Stimulated activated CD4-positive, alpha-beta T cell treated with anti-CD3 and anti-CD28 coated beads, Interleukin-15, amount 100 ng/mL, for 24 hours (primary cell): ENCODE data around the gene ZRSR2.

Experiments
- DNase-seq: peaks from one replicate; pipeline ENCODE4 v3.0.0-alpha.2; 2020

ZRSR2 gene

DNA sequence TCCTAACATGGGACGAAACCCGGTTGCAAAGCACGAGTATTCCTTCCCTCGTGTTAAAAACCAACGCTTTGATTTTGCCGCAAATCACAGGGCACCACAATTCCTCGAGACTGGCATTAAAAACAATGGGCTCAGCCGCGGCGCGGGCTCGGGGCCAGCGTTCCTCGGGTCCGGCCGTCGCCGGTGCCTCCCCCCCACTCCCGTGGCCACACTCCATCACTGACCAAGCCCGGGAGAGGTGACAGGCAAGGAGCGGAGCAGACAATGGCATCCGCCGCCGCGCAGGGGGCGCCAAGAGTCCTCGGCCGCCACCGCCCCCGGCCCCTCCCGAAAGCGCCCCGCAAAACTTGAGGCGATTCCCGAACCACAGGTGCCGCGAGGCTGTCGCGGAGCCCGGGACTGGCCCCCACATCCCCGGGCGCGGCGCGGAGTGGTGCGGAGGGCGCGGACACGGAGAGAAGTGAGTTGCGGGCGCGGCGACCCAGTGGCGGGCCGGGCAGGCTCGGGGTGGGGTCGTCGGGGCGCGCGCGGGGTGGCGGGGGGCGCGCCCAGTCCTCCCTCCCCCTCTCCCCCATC lies 63.9 kb downstream of the ZRSR2 start:
- peak; percentile 39 for DNase-seq

DNA sequence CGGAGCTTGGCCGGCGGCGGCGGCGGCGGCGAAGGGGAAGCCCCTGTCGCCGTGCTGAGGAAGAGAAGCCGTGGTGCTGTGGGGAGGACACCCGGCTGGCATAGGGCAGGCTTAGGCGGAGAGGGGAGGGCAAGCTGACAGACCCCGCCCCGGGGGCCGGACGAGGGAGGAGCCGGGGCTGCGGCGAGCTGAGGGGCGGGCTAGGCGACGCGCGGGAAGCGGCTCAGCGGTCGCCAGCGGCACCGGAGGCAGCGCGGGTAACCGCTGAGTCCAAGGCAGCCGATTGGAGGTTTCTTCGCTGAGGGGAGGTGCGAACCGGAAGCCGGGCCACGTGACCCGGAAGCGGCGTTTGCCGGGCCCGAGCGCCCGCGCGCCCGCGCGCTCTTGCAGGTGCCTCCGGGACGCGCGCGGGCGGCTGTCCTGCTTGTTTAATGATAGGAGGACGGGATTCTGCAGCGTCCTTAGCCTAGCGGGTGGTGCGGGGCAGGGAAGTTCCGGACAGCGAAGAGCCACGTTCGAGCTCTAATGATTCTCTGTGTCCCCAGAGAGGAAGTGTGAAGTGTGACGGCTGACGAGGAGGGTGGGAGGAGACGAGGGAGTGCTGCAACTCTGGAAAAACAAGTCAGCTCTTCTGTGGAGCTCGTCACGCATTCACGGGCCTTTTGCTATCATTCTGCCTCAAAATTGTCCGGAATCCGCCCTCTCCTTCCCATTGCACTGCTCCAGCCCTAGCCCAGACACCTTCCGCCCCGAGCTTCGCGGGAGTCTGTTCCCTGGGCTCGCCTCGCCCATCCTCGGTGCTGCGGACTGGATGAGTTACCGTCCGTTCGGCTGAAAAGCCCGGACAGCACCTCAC lies 64.7 kb downstream of the ZRSR2 start, which contains the start of gene AP1S2:
AP1S2 (minus strand) TSS at position 102 of the 856 bp plus-strand sequence. CDS start 2,289 bp downstream, outside the sequence.
- DNase-seq, result peak; percentile 89

DNA sequence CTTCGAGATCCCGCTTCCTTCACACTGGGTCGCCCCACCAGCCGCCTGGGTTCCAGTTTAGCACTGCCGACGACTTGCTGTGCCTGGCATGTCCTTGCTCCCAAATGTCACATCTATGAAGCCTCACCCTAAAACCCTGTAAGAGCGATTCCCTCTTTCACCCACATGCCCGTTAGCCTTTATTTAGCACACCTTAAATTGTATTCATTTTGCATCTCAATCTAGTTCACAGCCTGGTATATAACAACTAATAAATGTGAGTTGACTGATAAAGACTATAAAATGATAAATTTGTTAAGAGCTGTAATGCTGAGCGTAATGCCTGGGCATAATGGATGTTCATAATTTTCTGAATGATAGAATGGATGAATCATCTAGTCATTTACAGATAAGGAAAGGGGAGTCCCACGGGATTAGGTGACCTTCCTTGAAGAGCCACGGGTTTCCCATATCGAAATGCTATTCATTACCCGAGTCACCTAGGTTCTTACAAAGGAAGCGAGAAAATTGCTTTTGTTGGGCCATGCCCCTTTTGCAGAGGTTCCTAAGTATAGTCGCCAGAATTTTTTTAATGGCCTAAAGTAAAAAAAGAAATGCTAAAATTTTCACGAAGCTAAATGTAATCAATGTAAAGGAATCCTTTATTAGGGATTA lies 65.4 kb downstream of the ZRSR2 start:
- DNase-seq, result no peak

DNA sequence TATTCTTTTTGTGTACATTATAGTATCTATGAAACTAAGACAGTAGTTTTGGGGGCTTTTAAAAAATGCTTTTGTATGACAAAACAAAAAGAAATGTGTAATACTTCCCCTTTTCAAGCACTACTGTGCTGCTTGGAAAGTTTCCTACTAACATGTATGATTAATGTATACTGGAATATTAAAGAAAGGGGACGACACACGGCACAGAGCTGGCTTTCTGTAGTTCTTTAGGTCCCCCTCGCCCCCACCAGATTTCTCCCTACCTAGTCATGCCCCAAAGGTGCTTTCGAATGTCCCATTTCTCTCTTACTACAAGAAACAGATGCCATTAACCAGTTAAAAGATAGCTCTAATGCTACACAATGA lies 65.9 kb downstream of the ZRSR2 start:
- DNase-seq, result no peak

DNA sequence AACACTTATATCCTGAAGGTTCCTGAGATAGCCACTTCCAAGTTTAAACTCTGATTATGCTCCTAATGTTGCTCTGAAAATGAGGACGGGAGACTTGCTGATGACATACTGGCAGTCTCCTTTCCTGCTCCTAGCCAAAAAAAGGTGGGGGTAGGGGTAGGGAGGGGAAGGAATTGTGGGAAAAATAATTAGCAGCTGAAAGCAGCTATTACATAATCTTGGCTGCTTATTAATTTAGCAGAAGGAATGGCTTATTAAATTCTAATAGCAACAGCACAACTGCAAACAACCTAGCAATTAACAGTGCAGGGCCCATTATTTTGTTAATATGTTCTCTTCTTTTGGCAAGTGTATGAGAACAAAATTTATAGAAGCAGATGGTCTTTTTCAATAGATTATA lies 66.4 kb downstream of the ZRSR2 start:
- no peak for DNase-seq

DNA sequence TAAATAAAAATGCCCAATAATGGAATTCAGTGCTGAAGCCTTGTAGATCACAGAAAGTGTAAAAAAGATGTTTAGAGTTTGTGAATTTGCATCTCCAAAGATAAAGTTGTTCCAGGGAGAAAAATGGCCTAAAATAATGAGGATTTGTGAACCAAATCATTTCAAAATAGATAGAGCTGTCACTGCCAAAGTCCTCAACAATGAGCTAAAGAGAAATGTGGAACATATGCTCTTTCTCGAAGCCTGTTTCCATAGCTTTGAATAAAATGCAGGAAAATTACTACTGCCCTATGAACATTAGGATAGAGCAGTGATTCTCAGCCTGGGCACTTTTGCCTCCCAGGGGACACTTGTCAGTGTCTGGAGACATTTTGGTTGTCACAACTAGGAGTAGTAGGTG lies 67.8 kb downstream of the ZRSR2 start:
- no peak for DNase-seq

- no peak for DNase-seq
Observed at GRCh38 chrX:15860921-15861320, 70.6 kb downstream of the ZRSR2 start.

DNA sequence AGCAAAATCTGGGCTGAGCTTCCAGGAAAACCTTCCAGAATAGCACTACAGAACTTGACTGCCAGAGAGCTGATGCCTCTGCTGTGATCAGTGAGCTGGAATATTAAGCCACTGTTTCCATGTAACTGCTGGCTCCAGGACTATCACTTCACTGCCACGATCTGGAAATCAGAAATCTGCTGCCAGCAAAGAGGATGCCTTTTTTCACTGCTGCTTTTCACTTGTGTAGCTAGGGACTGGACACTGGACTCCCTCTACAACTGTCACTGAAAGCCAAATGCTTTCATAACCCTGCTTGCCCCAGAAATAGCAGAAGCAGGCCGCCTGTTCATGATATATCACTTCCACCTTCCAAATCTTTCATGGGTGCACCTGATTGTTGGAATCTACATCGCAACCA lies 73.7 kb downstream of the ZRSR2 start:
- DNase-seq, result no peak

DNA sequence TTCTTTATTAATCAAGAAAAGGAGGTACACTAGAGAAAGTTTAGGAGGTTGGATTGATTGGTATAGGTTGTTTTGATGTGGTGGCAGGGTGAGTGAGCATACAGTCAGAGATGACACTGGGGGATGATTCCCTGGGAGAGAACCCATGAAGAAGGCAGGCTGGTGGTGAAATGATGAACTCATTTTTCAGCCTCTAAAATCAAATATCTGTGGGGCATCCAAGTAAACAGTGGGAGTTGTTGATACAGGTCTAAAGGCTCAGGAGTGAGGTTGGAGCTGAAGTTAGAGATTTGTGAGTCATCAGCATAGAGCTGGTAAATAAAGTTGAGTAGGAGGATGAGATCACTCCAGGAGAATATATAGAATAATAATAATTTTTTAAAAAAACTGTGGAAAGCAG lies 74.3 kb downstream of the ZRSR2 start:
- DNase-seq, result no peak

- DNase-seq, result no peak
Observed at GRCh38 chrX:15866147-15866546, 75.9 kb downstream of the ZRSR2 start.

- DNase-seq, result no peak
Observed at GRCh38 chrX:15869695-15870094, 79.4 kb downstream of the ZRSR2 start.

DNA sequence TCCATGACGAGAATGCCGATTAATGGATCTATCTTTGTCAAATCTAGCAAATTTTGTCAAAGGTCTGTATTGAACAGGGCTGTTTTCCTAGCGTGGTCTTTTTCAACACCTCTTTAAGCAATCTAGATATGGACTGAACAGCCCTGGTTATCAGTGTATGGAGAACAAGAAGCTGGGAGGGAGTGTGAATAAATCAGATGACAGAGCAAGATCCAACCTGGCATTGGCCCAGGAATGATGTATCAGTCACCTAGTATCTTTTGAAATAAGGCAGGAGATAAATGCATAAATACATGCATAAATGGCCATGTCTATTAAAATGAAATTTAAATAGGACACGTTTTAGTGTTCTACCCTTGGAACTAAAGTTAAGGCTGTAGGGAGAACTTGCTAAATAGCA lies 80.0 kb downstream of the ZRSR2 start:
- no peak for DNase-seq
